Peyer's patch (tissue), 4 donors: ENCODE measurements around the gene SPATA6L.

Experiments used
- POLR2A ChIP-seq, 2 donors: fragments of 450-650 bp; IDR thresholded peaks; one replicate each; pipeline ENCODE4 v1.5.1; 2017; ENCODE audit warnings: antibody characterized with exemption in 2 of 2, mild to moderate bottlenecking in 2 of 2, moderate library complexity in 2 of 2
- TF ChIP-seq, protein P1 (sequence below), 6 experiments: fragments of 450-650 bp in 4 of 6; fragments of 200-600 bp in 2 of 6; sonication (generic) in 1 of 6; IDR thresholded peaks; one replicate each; pipeline ENCODE4 v1.5.1; 2017 to 2019; ENCODE audit warnings: antibody characterized with exemption in 6 of 6, mild to moderate bottlenecking in 3 of 6, moderate library complexity in 1 of 6

DNA sequence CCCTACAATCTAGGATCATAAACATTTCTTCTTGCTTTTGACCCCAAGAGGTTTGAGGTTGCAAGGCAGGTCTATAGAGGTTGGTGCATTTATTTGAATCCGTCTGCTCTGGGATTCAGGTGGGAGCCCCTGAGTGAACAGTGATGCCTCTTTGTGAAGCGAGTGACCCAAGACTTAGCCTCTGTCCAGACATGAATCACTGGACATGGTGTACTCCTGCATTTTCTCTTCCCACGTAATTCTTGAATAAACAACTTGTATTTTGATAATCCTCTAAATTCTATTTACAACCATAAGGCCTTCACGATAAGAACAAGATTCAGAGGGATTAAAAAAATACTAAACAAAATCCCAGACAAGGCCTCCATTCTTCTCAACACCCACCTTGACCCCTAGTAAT is 71.7 kb downstream of the SPATA6L start:
- TF ChIP-seq, protein P1, sequence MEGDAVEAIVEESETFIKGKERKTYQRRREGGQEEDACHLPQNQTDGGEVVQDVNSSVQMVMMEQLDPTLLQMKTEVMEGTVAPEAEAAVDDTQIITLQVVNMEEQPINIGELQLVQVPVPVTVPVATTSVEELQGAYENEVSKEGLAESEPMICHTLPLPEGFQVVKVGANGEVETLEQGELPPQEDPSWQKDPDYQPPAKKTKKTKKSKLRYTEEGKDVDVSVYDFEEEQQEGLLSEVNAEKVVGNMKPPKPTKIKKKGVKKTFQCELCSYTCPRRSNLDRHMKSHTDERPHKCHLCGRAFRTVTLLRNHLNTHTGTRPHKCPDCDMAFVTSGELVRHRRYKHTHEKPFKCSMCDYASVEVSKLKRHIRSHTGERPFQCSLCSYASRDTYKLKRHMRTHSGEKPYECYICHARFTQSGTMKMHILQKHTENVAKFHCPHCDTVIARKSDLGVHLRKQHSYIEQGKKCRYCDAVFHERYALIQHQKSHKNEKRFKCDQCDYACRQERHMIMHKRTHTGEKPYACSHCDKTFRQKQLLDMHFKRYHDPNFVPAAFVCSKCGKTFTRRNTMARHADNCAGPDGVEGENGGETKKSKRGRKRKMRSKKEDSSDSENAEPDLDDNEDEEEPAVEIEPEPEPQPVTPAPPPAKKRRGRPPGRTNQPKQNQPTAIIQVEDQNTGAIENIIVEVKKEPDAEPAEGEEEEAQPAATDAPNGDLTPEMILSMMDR (IDR thresholded peaks at IDR 0.05), result no peak
- no peak for TF ChIP-seq POLR2A (IDR thresholded peaks at IDR 0.05)
